GM18519 (cell line): Measurements from ENCODE around the gene HBG2.
A peak's percentile ranks its signal among the peaks of the same experiment; 100 is the strongest.
"Not testable (repeated sequence)": the region's sequence is repeated elsewhere in the genome, so short reads cannot be mapped to it uniquely, and the experiment has no call there.

Source experiments
- ATAC-seq: cut with Tn5 transposase; IDR thresholded peaks from one replicate; pipeline ENCODE4 v1.9.1; 2021; ENCODE audit warnings: mild to moderate bottlenecking, moderate library complexity; ENCODE audit not compliant: unreplicated experiment, low FRiP score

Gene HBG2

DNA sequence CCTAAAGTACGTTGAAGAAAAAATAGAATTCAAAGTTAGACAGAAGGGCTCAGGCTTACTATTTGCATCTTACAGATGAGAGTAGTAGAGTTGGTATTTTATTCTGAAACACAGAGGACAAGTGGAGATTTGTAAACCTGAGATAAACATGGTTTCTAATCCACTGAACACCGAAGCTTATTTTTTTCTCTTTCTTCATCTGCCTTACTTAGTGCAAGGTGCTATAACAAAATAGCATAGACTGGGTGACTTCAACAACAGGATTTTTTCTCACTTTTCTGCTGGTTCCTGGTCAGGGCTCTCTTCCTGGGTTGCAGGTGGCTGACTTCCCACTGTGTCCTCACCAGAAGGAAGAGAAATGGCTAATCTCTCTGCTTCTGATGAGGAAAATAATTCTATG lies 2.8 kb downstream of the HBG2 start:
- no peak for ATAC-seq

GRCh38 chr11:5250543-5251204 lies 3.9 kb downstream of the HBG2 start:
- ATAC-seq: no peak

- ATAC-seq: not testable (repeated sequence)
These were observed 4.7 kb downstream of the HBG2 start, which contains the start of gene HBG1 for GRCh38 chr11:5249807-5250396. TSS of gene HBG1 (minus strand) at chr11:5249857. CDS start at chr11:5249804, 53 bp downstream.

DNA sequence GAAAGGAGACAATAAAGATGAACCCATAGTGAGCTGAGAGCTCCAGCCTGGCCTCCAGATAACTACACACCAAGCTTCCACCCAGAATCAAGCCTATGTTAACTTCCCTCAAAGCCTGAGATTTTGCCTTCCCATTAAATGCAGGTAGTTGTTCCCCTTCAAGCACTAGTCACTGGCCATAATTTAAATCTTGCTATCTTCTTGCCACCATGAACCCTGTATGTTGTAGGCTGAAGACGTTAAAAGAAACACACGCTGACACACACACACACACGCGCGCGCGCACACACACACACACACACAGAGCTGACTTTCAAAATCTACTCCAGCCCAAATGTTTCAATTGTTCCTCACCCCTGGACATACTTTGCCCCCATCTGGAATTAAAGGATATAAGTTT lies 6.1 kb downstream of the HBG2 start:
- not testable (repeated sequence) for ATAC-seq

- no peak for ATAC-seq
These were observed 6.9 kb downstream of the HBG2 start for GRCh38 chr11:5247472-5248192.

- no peak for ATAC-seq
These were observed 7.7 kb downstream of the HBG2 start for GRCh38 chr11:5246772-5247471.

DNA sequence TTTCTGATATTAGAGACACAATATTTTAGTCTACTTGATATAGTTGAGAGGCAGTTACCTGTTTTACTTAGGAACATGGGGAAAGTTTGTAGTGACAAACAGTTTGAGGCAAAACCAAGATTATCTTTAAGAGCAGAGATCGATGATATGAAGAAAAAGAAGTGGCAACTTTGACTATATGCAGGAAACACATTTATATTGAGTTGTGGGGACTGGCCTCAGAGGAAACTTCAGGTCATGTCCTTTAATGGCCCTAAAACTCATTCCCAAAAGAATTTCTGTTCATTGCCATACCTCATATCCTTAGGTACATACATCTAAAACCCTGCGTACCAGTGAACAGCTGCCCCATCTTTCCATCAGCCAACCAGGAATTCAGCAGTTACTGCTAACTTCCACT lies 9.4 kb downstream of the HBG2 start:
- ATAC-seq: no peak

GRCh38 chr11:5243816-5244180 lies 10.8 kb downstream of the HBG2 start:
- no peak for ATAC-seq

GRCh38 chr11:5242933-5243815 lies 11.4 kb downstream of the HBG2 start:
- peak; percentile 73 for ATAC-seq

DNA sequence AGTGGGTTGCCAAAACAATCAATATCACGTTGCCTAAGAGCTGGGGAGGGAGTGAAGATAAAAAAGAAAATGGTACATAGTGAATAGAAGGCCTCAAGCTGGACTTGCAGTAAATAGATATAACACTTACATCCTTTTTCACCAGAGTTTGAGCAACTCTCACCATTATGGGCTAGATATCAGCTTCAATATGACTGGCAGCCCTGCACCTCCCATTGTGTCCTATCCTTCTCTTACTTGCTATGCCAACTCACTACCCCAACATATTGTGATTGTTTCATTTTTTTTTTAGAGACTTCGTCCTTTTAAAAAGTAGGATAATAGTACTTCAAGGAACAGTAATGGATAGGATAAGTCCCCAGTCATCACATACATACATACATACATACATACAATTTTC lies 12.4 kb downstream of the HBG2 start:
- ATAC-seq: no peak

DNA sequence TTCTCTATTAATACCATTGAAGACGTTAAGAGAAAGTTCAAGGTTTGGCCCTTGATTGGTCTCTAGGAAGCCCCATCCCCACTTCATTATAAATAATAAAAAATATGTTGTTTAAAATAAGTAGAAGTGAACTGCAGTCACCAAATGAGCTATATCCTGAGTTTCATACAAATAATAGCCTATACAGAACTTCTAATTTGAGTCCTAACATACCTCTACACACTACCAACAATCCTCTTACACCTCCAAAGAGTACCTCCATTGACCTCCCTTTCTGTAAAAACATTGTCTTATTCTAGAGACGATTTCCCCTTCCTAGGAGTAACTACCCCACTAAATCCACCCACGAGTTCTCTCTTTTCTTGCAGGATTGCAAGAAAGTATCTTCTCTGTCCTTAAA lies 13.1 kb downstream of the HBG2 start:
- no peak for ATAC-seq

- no peak for ATAC-seq
These were observed 14.1 kb downstream of the HBG2 start for GRCh38 chr11:5240458-5240857.

DNA sequence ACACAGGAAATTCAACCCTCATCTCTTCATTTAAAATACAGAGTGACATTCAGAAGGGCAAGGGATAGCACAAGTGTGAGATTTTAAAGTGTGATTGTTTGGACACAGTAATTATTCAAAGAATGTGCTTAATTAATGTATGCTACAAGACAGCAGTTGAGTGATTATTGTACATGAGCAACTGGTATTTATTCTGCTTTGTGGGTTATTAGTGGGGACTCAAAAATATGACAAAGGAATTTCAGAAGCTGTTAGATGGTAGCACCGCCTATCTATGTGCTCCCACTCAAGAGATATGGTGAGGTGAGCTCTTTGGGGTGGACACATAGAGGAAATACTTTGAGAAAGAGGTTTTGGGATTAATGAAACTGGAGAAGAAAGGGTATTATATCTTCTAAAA lies 14.5 kb downstream of the HBG2 start:
- ATAC-seq: no peak

- ATAC-seq: no peak
These were observed 15.5 kb downstream of the HBG2 start for GRCh38 chr11:5239046-5239445.

GRCh38 chr11:5238486-5238885 lies 16.1 kb downstream of the HBG2 start:
- ATAC-seq: no peak

- ATAC-seq: no peak
These were observed 17.2 kb downstream of the HBG2 start for GRCh38 chr11:5237420-5237819.

DNA sequence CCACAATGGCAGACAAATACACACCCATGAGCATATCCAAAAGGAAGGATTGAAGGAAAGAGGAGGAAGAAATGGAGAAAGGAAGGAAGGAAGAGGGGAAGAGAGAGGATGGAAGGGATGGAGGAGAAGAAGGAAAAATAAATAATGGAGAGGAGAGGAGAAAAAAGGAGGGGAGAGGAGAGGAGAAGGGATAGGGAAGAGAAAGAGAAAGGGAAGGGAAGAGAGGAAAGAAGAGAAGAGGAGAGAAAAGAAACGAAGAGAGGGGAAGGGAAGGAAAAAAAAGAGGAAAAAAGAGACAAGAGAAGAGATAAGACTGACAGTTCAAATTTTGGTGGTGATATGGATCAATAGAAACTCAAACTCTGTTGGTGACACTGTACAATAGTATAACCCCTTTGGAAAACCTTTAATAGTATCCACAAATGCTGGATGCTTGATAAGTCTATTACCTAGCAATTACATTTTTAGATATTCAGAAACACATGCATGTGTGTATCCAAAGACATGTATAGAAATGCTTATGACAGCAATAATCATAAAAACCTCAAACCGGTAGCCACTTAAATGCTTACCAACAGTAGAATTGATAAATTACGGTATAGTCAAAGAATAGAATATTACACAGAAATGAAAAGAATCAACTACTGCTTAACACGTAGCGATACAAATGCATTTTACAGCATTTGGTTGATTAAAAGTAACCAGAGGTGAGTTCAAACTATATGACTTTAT lies 19.1 kb downstream of the HBG2 start:
- ATAC-seq: no peak

- ATAC-seq: peak; percentile 74
These were observed 20.2 kb downstream of the HBG2 start, which contains the start of gene HBD for GRCh38 chr11:5234381-5234834. TSS of gene HBD (minus strand) at chr11:5234483. CDS start at chr11:5234433, 50 bp downstream.

GRCh38 chr11:5233307-5233706 lies 21.3 kb downstream of the HBG2 start:
- no peak for ATAC-seq
